HG03342 (cell line): Measurements from ENCODE around the gene RTN4IP1.

Source experiments
- ATAC-seq: cut with Tn5 transposase; IDR thresholded peaks from one replicate; pipeline ENCODE4 v1.9.1; 2021; ENCODE audit warnings: mild to moderate bottlenecking, moderate library complexity; ENCODE audit not compliant: unreplicated experiment

RTN4IP1 gene, protein sequence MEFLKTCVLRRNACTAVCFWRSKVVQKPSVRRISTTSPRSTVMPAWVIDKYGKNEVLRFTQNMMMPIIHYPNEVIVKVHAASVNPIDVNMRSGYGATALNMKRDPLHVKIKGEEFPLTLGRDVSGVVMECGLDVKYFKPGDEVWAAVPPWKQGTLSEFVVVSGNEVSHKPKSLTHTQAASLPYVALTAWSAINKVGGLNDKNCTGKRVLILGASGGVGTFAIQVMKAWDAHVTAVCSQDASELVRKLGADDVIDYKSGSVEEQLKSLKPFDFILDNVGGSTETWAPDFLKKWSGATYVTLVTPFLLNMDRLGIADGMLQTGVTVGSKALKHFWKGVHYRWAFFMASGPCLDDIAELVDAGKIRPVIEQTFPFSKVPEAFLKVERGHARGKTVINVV

DNA sequence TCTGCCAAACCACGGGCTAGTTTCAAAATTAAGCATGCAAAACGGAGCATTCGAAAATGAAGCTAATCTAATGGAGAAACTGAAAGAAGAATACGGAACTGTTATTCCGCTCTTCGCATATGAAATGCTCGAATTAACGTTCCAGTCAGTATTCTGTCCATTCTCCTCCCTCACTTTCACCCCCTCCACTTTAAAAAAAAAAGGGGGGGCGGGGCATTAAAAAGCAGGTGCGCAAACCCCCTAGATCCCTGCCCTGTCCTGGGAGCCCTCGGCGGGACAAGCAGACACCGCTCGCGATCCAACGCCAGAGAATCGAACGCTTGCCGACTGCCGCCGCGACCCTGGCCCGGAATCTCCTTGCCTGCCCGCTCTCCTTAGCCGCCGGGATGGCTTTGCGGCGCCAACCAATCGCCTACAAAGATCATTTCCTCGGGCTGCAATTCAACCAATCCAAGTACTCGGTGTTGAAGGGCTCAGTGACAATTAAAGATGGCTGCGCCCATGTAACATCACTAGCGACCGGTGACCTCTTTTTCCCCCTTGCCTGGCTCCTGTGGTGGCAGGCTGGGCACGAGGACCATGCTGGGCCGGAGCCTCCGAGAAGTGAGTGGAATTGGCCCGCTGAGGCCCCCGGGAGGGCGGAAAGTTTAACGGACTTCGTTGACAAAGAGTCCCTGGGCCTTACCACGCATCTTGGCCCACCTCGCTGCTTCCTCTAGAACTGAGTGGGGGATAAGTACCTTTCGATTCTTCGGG, at the start of gene RTN4IP1, which contains the start of gene QRSL1:
Gene RTN4IP1, minus strand, starts transcription at position 396 of the 756 bp plus-strand sequence. CDS start 477 bp downstream, outside the sequence.
Gene QRSL1, plus strand, starts transcription at position 476 of the 756 bp plus-strand sequence. Its CDS starts 104 bp downstream, at position 580.
- ATAC-seq, result peak; percentile 83

DNA sequence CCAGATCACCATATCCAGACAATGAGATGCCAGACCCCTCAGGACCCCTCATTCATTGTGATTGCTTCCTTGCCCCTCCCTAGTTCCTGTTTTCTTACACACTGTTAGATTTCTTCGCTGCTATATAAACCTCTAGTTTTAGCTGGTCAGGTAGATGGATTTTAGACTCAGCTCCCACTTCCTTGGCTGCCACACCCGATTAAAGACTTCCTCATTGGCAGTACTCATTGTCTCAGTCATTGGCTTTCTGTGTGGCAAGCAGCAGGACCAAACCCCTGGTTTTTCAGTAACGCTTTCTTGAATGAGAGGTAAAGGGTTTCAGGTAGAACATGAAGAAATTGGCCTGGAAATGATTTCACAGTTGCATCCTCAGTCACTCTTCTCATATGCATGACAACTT, 48.0 kb upstream of the RTN4IP1 start:
- no peak for ATAC-seq

DNA sequence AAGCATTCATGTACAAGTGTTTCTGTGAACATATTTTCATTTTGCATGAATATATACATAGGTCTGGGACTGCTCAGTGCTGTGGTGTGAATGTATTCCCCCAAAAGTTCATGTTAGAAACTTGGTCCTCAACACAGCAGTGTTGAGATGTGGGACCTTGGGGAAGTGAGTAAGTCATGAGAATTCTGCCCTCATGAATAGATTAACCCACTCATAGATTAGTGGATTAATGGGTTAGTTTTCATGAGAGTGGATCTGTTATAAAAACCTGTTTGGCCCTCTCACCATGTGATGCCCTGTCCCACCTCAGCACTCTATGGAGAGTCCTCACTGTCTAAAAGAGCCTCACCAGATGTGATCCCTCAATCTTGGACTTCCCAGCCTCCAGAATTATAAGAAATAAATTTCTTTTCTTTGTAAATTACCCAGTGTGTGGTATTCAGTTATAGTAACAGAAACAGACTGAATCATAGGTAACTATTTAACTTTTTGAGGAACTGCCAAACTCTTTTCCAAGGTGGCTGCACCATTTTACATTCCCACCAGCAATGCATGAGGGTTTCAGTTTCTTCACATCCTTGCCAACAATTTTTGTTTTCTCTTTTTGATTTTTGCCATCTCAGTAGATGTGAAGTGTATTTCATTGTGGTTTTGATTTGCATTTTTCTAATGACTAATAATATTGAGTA, 45.4 kb upstream of the RTN4IP1 start:
- ATAC-seq, result no peak

DNA sequence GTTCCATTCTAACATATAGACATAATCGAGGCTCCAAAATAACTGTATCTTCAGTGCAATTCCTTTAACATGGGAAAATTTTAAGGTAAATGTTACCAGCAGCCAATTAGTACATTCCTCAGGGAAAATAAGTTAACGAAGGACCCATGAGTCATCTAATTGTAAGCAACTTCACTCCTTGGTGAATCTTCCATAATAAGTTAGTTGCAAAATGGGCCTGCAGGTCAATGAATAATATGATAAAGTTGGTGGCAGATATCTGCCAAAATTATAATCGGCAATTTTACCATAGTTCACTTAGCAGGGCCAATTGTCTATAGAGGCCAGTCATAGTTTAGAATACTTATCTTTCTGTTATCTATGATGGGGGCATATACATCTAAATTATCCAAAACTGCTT, 42.4 kb upstream of the RTN4IP1 start:
- ATAC-seq, result no peak

DNA sequence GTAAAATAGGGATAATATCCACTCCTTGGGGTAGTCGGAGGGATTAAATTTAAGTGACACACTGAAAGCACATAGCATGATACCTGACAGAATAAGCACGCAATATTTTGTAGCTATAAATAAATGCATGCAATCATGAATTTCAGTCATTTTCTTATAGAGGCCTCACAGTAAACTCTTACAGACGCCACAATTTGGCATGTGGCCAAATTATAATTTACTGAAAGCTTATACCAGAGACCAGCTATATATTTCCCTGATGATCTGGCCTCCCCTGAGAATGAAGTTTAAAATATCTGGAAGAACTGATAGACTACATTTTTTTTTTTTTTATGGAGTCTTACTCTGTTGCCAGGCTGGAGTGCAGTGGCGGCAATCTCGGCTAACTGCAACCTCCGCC, 40.9 kb upstream of the RTN4IP1 start:
- ATAC-seq, result no peak

DNA sequence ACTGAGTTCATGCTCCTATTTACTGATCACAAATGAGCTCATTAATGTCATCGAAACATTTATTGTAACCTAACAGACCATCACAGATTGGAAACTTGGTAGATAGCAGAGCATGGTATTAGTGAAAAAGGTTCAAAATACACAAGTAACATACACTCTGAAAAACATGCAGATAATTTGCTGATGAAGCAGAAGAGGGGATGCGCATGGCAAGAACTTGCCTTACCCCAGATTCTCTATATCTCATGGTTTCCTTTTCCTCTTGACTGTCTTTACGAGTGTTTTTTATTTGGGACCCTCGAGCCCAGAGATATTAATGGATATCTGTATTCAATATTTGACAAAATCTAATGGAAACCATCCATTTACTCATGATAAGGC, 37.7 kb upstream of the RTN4IP1 start:
- no peak for ATAC-seq

DNA sequence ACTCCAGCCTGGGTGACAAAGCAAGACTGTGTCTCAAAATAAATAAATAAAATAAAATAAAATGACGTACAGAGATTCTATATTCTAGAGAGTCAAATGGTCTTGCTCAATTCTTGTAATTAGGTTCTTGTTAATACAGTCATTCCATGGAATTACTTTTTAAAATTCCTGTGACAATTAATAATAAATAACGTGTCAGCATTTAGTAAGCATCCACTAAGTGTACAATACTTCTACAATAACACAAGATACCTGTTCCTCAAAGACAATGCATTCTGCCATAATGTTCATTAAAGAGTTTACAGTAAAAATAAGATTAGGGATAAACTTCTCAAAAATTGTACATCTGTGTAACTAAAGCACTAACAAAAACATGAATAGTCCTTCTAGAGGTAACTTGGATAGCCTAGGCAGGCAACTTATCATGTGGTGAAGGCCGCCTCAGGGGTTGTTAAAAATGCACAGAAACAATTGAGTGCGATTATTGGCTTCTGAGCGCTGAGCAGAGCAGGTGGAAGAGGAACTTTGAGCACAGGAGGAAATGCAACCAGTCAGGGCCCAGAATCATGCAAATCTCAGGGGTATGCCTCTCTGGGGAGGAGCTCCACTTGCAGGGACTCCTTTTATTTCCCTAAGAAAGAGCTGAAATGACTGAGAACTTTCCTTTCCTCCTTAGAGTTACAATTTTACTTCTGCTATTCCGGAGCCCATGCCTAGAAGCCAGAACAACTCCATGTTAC, 37.2 kb upstream of the RTN4IP1 start:
- ATAC-seq, result peak; percentile 97

DNA sequence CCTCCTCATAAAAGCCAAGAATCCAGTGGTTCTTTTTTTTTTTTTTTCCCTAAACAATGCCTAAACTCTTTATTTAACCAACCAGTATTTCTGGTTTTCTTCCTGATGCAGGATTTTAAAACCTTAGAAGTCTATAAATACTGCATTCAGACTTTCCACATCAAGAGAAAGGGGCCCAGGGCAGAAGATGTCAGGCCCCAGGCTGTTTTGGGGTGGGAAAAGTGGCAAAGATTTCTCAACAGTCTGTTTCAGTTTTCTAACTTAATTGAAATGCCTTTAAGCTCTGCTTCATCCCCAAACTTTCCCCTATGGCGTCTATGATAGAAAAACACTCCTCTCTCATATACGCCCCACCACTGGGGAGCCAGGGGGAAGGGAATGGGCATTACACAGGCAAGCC, 33.2 kb upstream of the RTN4IP1 start:
- no peak for ATAC-seq

DNA sequence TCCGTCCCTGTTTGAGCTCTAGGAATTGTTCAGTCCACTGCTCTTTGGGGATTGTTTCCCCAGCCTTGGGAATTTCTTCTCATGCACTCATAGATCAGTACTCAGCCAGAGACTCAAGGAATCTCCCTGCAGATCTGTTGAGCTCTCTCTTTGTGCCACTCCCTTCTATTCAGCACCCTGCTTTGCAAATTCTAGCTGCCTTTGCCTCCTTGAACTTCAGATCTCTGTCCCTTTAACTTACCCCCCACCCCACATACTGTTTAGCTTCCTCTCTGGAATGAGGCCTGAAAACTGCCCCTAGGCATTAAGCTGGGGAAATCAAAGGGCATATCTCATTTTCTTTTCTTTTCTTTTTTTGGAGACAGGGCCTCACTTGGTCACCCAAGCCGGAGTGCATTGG, 30.6 kb upstream of the RTN4IP1 start:
- no peak for ATAC-seq

DNA sequence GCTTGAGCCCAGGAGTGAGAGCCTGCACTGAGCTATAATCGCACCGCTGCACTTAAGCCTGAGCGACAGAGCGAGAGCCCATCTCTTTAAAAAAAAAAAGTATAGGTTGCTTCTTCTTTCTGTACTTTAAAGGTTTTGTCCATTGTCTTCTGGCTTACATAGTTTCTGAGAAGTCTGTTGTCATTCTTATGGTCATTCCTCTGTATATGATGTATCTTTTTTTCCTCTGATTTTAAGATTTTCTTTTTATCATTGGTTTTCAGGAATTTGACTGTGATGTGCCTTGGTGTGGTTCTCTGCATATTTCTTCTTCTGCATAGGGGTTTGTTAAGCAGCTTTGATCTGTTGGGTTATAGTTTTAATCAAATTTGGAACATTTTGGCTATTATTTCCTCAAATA, 29.2 kb upstream of the RTN4IP1 start:
- ATAC-seq, result no peak

DNA sequence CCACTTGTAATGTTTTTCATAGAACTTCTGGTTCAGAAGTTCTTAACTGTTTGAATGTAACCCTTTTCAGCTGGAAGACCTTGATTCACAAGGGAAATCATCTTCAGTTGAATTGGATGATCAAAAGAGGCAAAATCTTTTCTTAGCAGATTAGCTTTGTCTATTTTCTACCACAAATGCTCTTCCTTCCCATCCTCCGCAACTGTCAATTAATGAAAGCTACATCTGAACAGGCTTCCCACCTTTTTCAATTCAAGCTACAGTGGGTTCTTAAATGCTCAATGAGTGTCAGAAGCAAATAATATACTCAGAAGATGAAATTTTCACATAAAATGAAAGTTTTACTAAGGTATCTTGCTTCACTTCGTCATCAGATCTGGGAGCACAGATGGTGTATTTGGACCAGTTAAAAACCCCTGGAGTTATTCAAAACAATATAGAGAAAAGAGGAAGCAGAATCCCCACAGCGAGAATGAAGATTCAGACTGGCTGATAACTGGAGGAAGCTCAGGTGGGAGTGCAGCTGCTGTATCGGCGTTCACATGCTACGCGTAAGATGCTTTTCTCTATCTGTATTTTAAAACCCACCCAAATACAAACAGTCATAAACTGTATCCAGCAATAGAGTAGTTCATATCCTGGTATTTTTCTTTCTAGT, 19.5 kb upstream of the RTN4IP1 start:
- peak; percentile 81 for ATAC-seq

DNA sequence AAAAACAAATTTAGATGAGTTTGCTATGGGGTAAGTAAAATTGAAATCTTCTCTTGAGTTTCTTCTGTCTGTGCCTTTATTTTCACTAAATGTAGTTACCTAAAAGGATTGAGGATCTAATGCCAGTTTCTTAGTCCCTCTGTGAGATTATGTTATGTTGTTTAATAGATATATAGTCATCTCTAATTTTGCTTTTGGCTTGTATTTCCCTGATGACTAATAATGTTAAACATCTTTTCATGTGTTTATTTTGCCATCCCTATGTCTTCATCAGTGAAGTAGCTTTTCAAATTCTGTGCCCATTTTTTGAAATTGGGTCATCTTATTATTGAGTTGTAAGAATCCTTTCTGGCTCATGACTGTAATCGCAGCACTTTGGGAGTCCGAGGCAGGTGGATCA, 13.8 kb upstream of the RTN4IP1 start:
- no peak for ATAC-seq

DNA sequence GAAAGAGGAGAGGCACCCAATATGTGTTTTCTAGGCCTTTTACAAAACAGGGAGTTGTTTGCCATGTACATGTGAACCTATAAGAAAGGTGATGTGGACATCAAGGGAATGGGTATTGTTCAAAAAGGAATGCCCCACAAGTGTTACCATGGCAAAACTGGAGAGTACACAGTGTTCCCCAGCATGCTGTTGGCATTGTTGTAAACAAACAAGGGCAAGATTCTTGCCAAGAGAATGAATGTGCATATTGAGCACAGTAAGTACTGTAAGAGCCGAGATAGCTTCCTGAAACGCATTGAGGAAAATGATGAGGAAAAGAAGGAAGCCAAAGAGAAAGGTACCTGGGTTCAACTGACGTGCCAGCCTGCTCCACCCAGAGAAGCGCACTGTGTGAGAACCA, 13.2 kb upstream of the RTN4IP1 start:
- no peak for ATAC-seq

DNA sequence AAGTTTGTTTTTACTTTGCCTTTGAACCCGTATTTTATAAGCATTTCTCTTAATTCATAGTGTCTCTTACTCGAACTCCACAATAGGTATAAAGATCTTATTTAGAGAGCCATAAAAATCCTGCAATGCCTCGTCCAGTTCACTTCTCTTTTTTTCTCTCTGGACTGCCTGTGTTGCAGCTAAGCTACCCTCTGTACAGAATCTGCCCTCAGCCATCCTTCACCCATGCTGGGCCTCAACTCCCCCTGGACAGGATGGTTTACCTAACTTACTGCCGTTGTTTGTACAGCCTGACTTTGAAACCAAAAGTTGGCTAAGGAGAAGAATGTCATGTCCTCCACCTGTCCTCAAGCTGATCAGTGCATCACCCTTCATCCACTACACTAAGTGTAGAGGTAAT, 10.5 kb upstream of the RTN4IP1 start:
- no peak for ATAC-seq

DNA sequence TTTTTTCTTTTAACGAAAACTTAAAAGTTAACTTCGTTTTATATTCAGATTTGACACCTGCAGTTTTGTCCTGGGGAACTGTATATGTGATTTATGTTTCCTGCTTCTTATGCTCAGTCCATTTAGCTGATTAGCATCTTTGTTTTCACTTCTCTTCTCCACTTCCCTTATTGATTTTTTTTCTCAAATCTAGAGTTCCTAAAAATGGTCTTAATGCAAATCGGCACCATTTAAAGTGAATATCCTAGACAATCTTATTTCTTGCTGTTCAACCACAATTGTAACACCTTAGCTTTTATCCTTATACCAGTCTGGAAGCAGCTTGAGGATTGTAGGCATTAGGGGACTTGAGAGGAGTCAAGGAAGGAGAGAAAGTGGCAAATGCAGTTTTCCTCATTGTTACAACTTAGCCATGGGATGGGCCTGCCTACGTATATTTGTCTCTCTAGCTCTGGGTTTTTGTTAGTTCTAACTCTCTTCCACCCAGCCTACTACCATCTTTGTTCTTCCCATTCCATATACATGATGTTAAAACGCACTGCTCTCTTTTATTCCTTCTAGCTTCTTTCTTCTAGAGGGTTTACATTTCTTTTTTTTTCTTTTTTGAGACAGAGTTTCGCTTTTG, 8.5 kb upstream of the RTN4IP1 start:
- peak; percentile 71 for ATAC-seq

DNA sequence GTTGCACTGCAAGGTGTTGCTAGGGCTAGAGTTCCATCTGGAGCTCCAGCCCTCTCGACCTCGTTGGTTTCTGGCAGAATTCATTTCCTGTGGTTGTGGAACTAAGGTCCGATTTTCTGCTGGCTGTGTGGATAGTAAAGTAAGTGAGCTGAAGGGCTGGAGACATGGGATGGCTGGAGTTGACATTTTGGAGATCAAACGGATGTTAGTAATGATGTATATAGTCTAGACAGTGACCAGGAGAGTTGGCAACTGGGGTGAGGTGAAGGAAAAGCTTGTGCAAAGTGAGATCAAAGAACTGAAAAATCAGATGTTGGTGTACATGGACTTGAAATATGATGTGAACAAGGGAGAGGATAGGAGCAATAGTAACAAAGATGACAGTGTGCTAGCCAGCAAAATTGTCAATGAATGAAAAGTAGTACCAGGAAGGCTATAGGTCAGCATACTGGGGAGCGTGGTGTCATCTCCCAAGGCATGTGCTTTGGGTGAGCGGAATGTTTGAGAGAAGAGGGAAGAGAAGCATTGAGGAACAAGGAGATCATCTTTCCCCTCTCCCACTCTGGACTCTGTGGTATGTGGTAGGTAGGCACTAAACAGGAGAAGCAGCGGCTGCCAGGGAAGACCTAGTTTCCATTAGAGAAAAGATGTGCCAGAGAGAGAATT, 7.9 kb upstream of the RTN4IP1 start:
- peak; percentile 33 for ATAC-seq

DNA sequence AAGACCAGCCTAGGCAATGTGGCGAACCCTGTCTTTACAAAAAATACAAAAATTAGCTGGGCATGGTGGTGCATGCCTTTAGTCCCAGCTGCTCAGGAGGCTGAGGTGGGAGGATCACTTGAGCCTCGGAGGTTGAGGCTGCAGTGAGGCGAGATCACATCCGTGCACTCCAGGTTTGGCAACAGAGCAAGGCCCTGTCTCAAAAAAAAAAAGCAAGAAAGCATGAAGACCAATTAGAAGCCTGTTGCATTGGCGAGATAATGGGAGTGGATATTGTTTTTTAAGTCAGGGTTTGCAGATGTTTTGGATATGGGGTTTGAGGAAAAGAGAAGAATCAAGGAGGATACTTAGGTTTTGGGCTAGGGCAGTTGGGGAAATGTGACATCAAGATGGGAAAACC, 5.3 kb upstream of the RTN4IP1 start:
- ATAC-seq, result no peak

DNA sequence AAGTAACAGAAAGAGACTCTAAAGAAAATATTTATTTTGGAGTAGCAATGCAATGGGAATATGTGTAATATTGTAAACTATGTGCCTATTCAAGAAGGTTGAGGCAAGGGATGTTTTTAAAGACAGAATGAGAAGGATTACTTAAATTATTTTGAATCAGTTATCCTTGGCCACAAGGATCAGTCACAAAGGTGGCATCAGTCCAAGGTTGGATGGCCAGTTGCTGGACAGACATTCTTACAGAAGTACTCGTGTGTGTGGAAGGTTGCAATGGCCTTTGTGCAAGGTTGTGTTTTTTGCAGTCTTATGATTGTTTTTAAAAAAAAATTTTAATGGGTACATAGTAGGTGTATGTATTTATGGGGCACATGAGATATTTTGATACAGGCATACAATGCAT, 2.0 kb upstream of the RTN4IP1 start:
- ATAC-seq, result no peak

DNA sequence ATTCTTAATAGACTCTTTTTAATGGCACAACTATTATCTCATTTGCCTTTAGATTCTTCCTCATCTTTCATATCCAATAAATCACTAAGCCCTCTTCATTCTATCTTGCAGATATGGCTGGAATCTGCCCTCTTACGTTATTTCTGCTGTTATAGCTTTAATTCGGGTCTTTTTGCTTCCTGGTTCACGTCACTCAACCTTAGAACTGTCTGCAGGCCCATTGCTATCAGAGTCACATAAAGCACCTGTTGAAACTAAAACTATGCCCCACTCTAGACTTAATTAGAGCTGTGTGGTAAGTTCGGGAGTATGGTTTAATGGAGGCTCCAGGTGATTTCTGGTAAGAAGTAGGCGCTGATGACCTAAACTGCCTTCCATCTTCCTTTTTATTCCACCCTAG, 1.1 kb upstream of the RTN4IP1 start:
- ATAC-seq, result no peak

DNA sequence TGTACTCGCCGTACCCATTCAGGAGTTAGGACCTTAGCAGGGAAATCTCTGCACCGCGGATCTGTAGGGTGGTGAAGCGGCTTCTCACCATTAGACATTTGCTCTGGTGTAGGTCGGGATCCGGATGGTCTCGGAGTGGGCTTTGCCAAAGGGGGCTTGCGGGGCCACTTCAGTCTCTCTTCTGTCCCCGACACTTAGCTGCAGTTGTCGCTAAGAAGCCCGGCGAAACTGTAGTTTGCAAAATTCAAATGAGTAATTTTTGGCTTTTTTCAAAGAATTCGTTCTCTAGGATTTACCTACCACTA, 513 bp upstream of the RTN4IP1 start:
- ATAC-seq, result no peak
